GM12878 (cell line): Measurements from ENCODE around the gene CHD6. TPM values are rescaled to one million over a fixed set of nuclear protein-coding genes. Genes with fewer than 3 reads are reported as not detected.
A peak's percentile ranks its signal among the peaks of the same experiment; 100 is the strongest.

ENCODE experiments used
- ATAC-seq: fragments of 200-7000 bp; cut with Tn5 transposase; 3 replicates; pipeline ENCODE4 v1.9.1; 2020; ENCODE audit warnings: mild to moderate bottlenecking, moderate library complexity
- BruUV-seq: library from RNA; stranded (reverse); fragments of 400-500 nt; replicated peaks from 2 replicates; lab custom pipeline; 2021; lab: Mats Ljungman, UMichigan
- CTCF ChIA-PET: fragments of 300-600 bp; sonication (Branson Sonifier 250); formaldehyde crosslinking; extraction: SDS; loops from one replicate; lab custom pipeline; 2021; ENCODE audit warnings: inconsistent platforms; lab: Yijun Ruan, JAX
- POLR2A ChIA-PET: fragments of 350-600 bp; formaldehyde crosslinking; extraction: SDS; loops from one replicate; lab custom pipeline; 2021; ENCODE audit warnings: inconsistent platforms; lab: Charles Lee
- RAD21 ChIA-PET: fragments of 300-600 bp; sonication (Branson Sonifier 250); formaldehyde crosslinking; loops from one replicate; lab custom pipeline; 2023; ENCODE audit warnings: antibody characterized with exemption; ENCODE audit not compliant: unreplicated experiment; lab: Charles Lee
- SMC1A ChIA-PET: fragments of 300-600 bp; sonication (Branson Sonifier 250); formaldehyde crosslinking; loops from one replicate; lab custom pipeline; 2023; ENCODE audit not compliant: unreplicated experiment, uncharacterized antibody; lab: Charles Lee
- DNase-seq: peaks from one replicate; pipeline ENCODE4 v3.0.0-alpha.2; 2011; ENCODE audit warnings: low read depth, low spot score
- FAIRE-seq: peaks from 3 replicates; lab custom pipeline; 2011; peaks lifted over from hg19 to GRCh38; lab: Jason Lieb, UNC
- H2AFZ ChIP-seq: 2 replicates; pipeline ENCODE4 v1.6.0; 2011; ENCODE audit warnings: low read depth, low read length, control low read depth; ENCODE audit not compliant: control insufficient read depth
- H3K27ac ChIP-seq: 2 replicates; pipeline ENCODE4 v1.5.1; 2011; ENCODE audit warnings: control low read depth; ENCODE audit not compliant: control insufficient read depth, insufficient read depth
- H3K27me3 ChIP-seq, 2 experiments: replicated peaks in 1 of 2; 2 replicates each; pipeline versions ENCODE4 v1.6.0 to v1.6.1; 2011; ENCODE audit warnings: low read length in 1 of 2; ENCODE audit not compliant: control insufficient read depth in 2 of 2, insufficient read depth in 2 of 2
- H3K36me3 ChIP-seq, 2 experiments: 2 replicates each; pipeline ENCODE4 v1.5.1; 2011; ENCODE audit warnings: low read length in 1 of 2; ENCODE audit not compliant: control insufficient read depth in 2 of 2, insufficient read depth in 2 of 2
- H3K4me1 ChIP-seq: 2 replicates; pipeline ENCODE4 v1.6.1; 2011; ENCODE audit warnings: mild to moderate bottlenecking, low read length, moderate library complexity, mixed read lengths; ENCODE audit not compliant: control insufficient read depth, insufficient read depth
- H3K4me2 ChIP-seq: 2 replicates; pipeline ENCODE4 v1.6.0; 2011; ENCODE audit warnings: control low read depth; ENCODE audit not compliant: control insufficient read depth, insufficient read depth
- H3K4me3 ChIP-seq: fragments of 200-600 bp; sonication (generic); 2 replicates; pipeline ENCODE4 v1.5.1; 2016
- H3K79me2 ChIP-seq: 2 replicates; pipeline ENCODE4 v1.6.0; 2011; ENCODE audit warnings: low read length; ENCODE audit not compliant: control insufficient read depth, insufficient read depth
- H3K9ac ChIP-seq: 2 replicates; pipeline ENCODE4 v1.8.0; 2011; ENCODE audit warnings: low read length, control low read depth, mixed read lengths; ENCODE audit not compliant: control insufficient read depth, insufficient read depth
- H3K9me3 ChIP-seq: replicated peaks from 3 replicates; pipeline ENCODE4 v1.5.1; 2011; ENCODE audit warnings: mild to moderate bottlenecking, low read length; ENCODE audit not compliant: control insufficient read depth, insufficient read depth
- H4K20me1 ChIP-seq: 2 replicates; pipeline ENCODE4 v1.6.0; 2011; ENCODE audit not compliant: control insufficient read depth, insufficient read depth
- CEBPB ChIP-seq, 2 experiments: fragments of 150-350 bp in 1 of 2; IDR thresholded peaks; 2 replicates each; pipeline ENCODE4 v1.6.1; 2012 to 2014; ENCODE audit warnings: low read depth in 2 of 2, low read length in 2 of 2, borderline replicate concordance in 1 of 2, inconsistent platforms in 1 of 2
- ESRRA ChIP-seq: IDR thresholded peaks from 2 replicates; pipeline ENCODE4 v1.6.1; 2012; ENCODE audit warnings: mild to moderate bottlenecking, low read length, improper control_type of control experiment
- GABPA ChIP-seq: IDR thresholded peaks from 2 replicates; pipeline ENCODE4 v1.6.1; 2014; ENCODE audit warnings: antibody characterized with exemption, low read depth, mild to moderate bottlenecking, inconsistent platforms
- HDAC2 ChIP-seq: fragments of 200-600 bp; sonication (generic); IDR thresholded peaks from 2 replicates; pipeline ENCODE4 v1.6.1; 2017
- MAX ChIP-seq: IDR thresholded peaks from 2 replicates; pipeline ENCODE4 v1.6.1; 2012; ENCODE audit warnings: low read depth, low read length, improper control_type of control experiment
- TCF3 ChIP-seq: IDR thresholded peaks from 2 replicates; pipeline ENCODE4 v1.6.1; 2012; ENCODE audit warnings: low read depth, mild to moderate bottlenecking, low read length, borderline replicate concordance; ENCODE audit not compliant: insufficient read depth
- ZBTB11 ChIP-seq: fragments of 450-650 bp; formaldehyde crosslinking; IDR thresholded peaks from 2 replicates; pipeline ENCODE4 v1.5.0; 2022; ENCODE audit warnings: mild to moderate bottlenecking, missing genetic modification characterization
- ZNF207 ChIP-seq: fragments of 450-650 bp; IDR thresholded peaks from 2 replicates; pipeline ENCODE4 v1.6.1; 2014; ENCODE audit warnings: antibody characterized with exemption, mild to moderate bottlenecking, borderline replicate concordance
- WGBS: methylation state at CpG from one replicate; pipeline ENCODE4 v1.1.6; 2016; ENCODE audit warnings: low lambda C conversion rate; ENCODE audit not compliant: insufficient replicate concordance, insufficient coverage; ENCODE audit errors: missing lambda C conversion rate; 5-methylcytosine and 5-hydroxymethylcytosine counted together
- in situ Hi-C: fragments of 300-500 bp; cut with MboI; formaldehyde crosslinking; loops from 9 replicates; pipeline ENCODE4 v1.14.3; 2018; ENCODE audit warnings: mixed read lengths
- intact Hi-C: fragments of 100-400 bp; cut with micrococcal nuclease; formaldehyde crosslinking; loops from one replicate; pipeline ENCODE4 v1.14.2; 2022; ENCODE audit not compliant: unreplicated experiment
- polyA plus RNA-seq, 11 experiments: library from polyadenylated mRNA; depleted of rRNA in 4 of 11; unstranded in 6 of 11; stranded (reverse) in 5 of 11; fragments of >200 nt; fragmentation: Nextera tagmentation in 4 of 11; fragmentation: Illumina TruSeq in 1 of 11; extraction: Ambion mirVana in 4 of 11; extraction: Trizol in 1 of 11; gene quantifications; 1 replicate in 1 of 11; 2 replicates in 10 of 11; pipeline versions ENCODE4 v1.2.1 to v1.2.3, GENCODE V29; 2011 to 2016; ENCODE audit warnings: inconsistent platforms in 2 of 11, missing spikeins in 2 of 11, low read depth in 1 of 11
- total RNA-seq, 4 experiments: library from RNA; depleted of rRNA in 3 of 4; stranded (reverse); fragments of >200 nt in 3 of 4; fragmentation: Illumina TruSeq in 1 of 4; extraction: Trizol in 1 of 4; gene quantifications; 2 replicates each; pipeline versions ENCODE4 v1.2.1 to v1.2.3, GENCODE V29; 2013 to 2021

CHD6 gene
- total and polyA plus RNA-seq, 10 of the 15 experiments (the other 5 are each of a cell fraction or from before 2014, with no cell fraction given) = 4.3 to 25.5 (median 17.1) TPM

- no peak overlapping the region for H3K4me3 ChIP-seq
- H3K36me3 ChIP-seq = no peaks in the 10 kb centered on the region
- ChIA-PET POLR2A (no interaction called here), CTCF (no interaction called here), SMC1A (interaction anchor here (0.8 kb wide), 1 partner anchor 14 kb away, joined by 3 read pairs; no protein-coding TSS in a partner anchor), RAD21 (no interaction called here)
- TF ChIP-seq ZBTB11 (CRISPR knock-in tag) = no peak
- no peak for TF ChIP-seq GABPA
- no peak for TF ChIP-seq ZNF207
- TF ChIP-seq ESRRA = no peak
- no peak for TF ChIP-seq HDAC2
- no peak for TF ChIP-seq CEBPB (IDR thresholded peaks at IDR 0.05; ENCODE audit: borderline replicate concordance in 1 of 2, low read depth in 2 of 2, low read length in 2 of 2)
- TF ChIP-seq TCF3 = no peak
- no peak for TF ChIP-seq MAX
- H3K9me3 ChIP-seq = peaks cover 44% of the 10 kb centered on the region
- BruUV-seq = TSS peak; percentile 4
- no peak for DNase-seq
- H3K27me3 ChIP-seq = no peaks in the 10 kb centered on the region
- H2AFZ ChIP-seq = no peak overlapping the region
- no peak overlapping the region for H3K9ac ChIP-seq
- no peak overlapping the region for H3K4me2 ChIP-seq
- intact Hi-C loops = no loop called here
- WGBS = 89% methylated on average over 3 of the region's 3 CpGs
- in situ Hi-C loops = no loop called here
- FAIRE-seq = no peak
- no peak overlapping the region for H3K27ac ChIP-seq
- ATAC-seq = no peak
- H3K4me1 ChIP-seq = no peaks in the 10 kb centered on the region
- H4K20me1 ChIP-seq = no peaks in the 10 kb centered on the region
- peaks cover 9% of the 10 kb centered on the region for H3K79me2 ChIP-seq
Observed at GRCh38 chr20:41600926-41601631, 17.1 kb downstream of the CHD6 start.
